Activated CD4-positive, alpha-beta memory T cell treated with anti-CD3 and anti-CD28 coated beads, Interleukin-2, amount 10 ng/mL, durations not matched to agents 7 days and 5 days (primary cell): Measurements from ENCODE around the gene DENND4C. TPM values are rescaled to one million over a fixed set of nuclear protein-coding genes. Genes with fewer than 3 reads are reported as not detected.
"Not testable (repeated sequence)": the region's sequence is repeated elsewhere in the genome, so short reads cannot be mapped to it uniquely, and the experiment has no call there.

Experiments used
- CTCF ChIA-PET: fragments of 350-600 bp; sonication (Branson Sonifier 250); formaldehyde crosslinking; loops from one replicate; lab custom pipeline; 2021; ENCODE audit warnings: antibody characterized with exemption, inconsistent platforms; lab: Charles Lee
- POLR2A ChIA-PET: fragments of 350-600 bp; sonication (Branson Sonifier 250); formaldehyde crosslinking; loops from one replicate; lab custom pipeline; 2021; ENCODE audit warnings: antibody characterized with exemption; lab: Charles Lee
- DNase-seq: peaks from one replicate; pipeline ENCODE4 v3.0.0-alpha.2; 2020
- H3K27ac Mint-ChIP-seq: one replicate; pipeline ENCODE4 v1.8.0; 2021; ENCODE audit warnings: mild to moderate bottlenecking, mixed read lengths
- H3K27me3 Mint-ChIP-seq: one replicate; pipeline ENCODE4 v1.8.0; 2021; ENCODE audit warnings: mixed read lengths
- H3K36me3 Mint-ChIP-seq: one replicate; pipeline ENCODE4 v1.8.0; 2021; ENCODE audit warnings: low read depth, mixed read lengths
- H3K4me1 Mint-ChIP-seq: one replicate; pipeline ENCODE4 v1.8.0; 2021; ENCODE audit warnings: mixed read lengths
- H3K4me3 Mint-ChIP-seq: one replicate; pipeline ENCODE4 v1.8.0; 2021; ENCODE audit warnings: mild to moderate bottlenecking, mixed read lengths
- H3K9me3 Mint-ChIP-seq: one replicate; pipeline ENCODE4 v1.8.0; 2021; ENCODE audit warnings: mixed read lengths
- total RNA-seq, 2 experiments: library from RNA; stranded (reverse); gene quantifications; one replicate each; pipeline ENCODE4 v1.2.3, GENCODE V29; 2021

The DENND4C gene
- total RNA-seq, 2 experiments from 2014 or later = 47.1 to 52.2 TPM

GRCh38 chr9:19231126-19231903 lies 822 bp downstream of the DENND4C start:
- Mint-ChIP-seq H3K27ac (no peak overlapping the region), H3K4me1 (peaks cover 16% of the 10 kb centered on the region)
- CTCF ChIA-PET = interaction anchor here (1.0 to 2.9 kb wide), 7 partner anchors 44 to 234 kb away, joined by 4 to 8 read pairs (median 5); partner anchors contain the start of gene RRAGA

GRCh38 chr9:19231904-19232822 lies 1.7 kb downstream of the DENND4C start:
- Mint-ChIP-seq H3K9me3 (no peaks in the 10 kb centered on the region), H3K27ac (no peak overlapping the region), H3K4me3 (no peak overlapping the region), H3K27me3 (no peaks in the 10 kb centered on the region), H3K36me3 (peaks cover 3% of the 10 kb centered on the region), H3K4me1 (peaks cover 19% of the 10 kb centered on the region)
- ChIA-PET POLR2A (interaction anchor here (0.7 to 5.0 kb wide), 14 partner anchors 13 to 184 kb away, joined by 3 to 72 read pairs (median 7); partner anchors contain the start of genes RPS6 and RRAGA), CTCF (interaction anchor here (1.0 to 2.9 kb wide), 13 partner anchors 10 to 233 kb away, joined by 3 to 11 read pairs (median 5); partner anchors contain the start of gene RRAGA)
- DNase-seq = no peak

More at GRCh38 chr9:19231126-19231903, 822 bp downstream of the DENND4C start:
- Mint-ChIP-seq H3K27me3 (no peaks in the 10 kb centered on the region), H3K4me3 (no peak overlapping the region), H3K36me3 (peaks cover 2% of the 10 kb centered on the region), H3K9me3 (no peaks in the 10 kb centered on the region)
- DNase-seq = no peak
- POLR2A ChIA-PET = interaction anchor here (0.7 to 5.0 kb wide), 15 partner anchors 17 to 183 kb away, joined by 3 to 72 read pairs (median 5); partner anchors contain the start of genes RPS6 and RRAGA

- POLR2A ChIA-PET = interaction anchor here (0.6 to 5.0 kb wide), 12 partner anchors 13 to 184 kb away, joined by 3 to 72 read pairs (median 5); partner anchors contain the start of genes RPS6 and RRAGA
- Mint-ChIP-seq H3K27me3 (no peaks in the 10 kb centered on the region), H3K27ac (no peak overlapping the region), H3K4me1 (peaks cover 21% of the 10 kb centered on the region), H3K9me3 (no peaks in the 10 kb centered on the region), H3K36me3 (peaks cover 3% of the 10 kb centered on the region), H3K4me3 (no peak overlapping the region)
- no peak for DNase-seq
- CTCF ChIA-PET = interaction anchor here (0.6 to 2.9 kb wide), 16 partner anchors 11 to 232 kb away, joined by 3 to 11 read pairs (median 4); partner anchors contain the start of gene RRAGA
These were observed 2.3 kb downstream of the DENND4C start for GRCh38 chr9:19232823-19233194.

GRCh38 chr9:19233344-19233743 lies 2.9 kb downstream of the DENND4C start:
- no peak for DNase-seq
- Mint-ChIP-seq H3K36me3 (peaks cover 3% of the 10 kb centered on the region), H3K9me3 (no peaks in the 10 kb centered on the region), H3K27ac (no peak overlapping the region), H3K27me3 (no peaks in the 10 kb centered on the region), H3K4me3 (no peak overlapping the region), H3K4me1 (peaks cover 21% of the 10 kb centered on the region)
- POLR2A ChIA-PET = interaction anchor here (0.6 to 5.0 kb wide), 10 partner anchors 12 to 185 kb away, joined by 3 to 72 read pairs (median 6); partner anchors contain the start of genes RPS6 and RRAGA
- CTCF ChIA-PET = interaction anchor here (0.6 to 2.9 kb wide), 15 partner anchors 11 to 232 kb away, joined by 3 to 11 read pairs (median 4); partner anchors contain the start of gene RRAGA

GRCh38 chr9:19239955-19240354 lies 9.5 kb downstream of the DENND4C start:
- POLR2A ChIA-PET = no interaction called here
- H3K4me1 Mint-ChIP-seq = peaks cover 14% of the 10 kb centered on the region

GRCh38 chr9:19241728-19242127 lies 11.2 kb downstream of the DENND4C start:
- no peaks in the 10 kb centered on the region for H3K9me3 Mint-ChIP-seq
- DNase-seq = no peak
- ChIA-PET CTCF (interaction anchor here (0.6 kb wide), 1 partner anchor 958 kb away, joined by 3 read pairs; no protein-coding TSS in a partner anchor), POLR2A (no interaction called here)
- H3K27ac Mint-ChIP-seq = no peak overlapping the region
- H3K4me1 Mint-ChIP-seq = peaks cover 11% of the 10 kb centered on the region
- H3K36me3 Mint-ChIP-seq = peaks cover 40% of the 10 kb centered on the region
- H3K4me3 Mint-ChIP-seq = no peak overlapping the region
- no peaks in the 10 kb centered on the region for H3K27me3 Mint-ChIP-seq

More at GRCh38 chr9:19239955-19240354, 9.5 kb downstream of the DENND4C start:
- Mint-ChIP-seq H3K4me3 (no peak overlapping the region), H3K9me3 (no peaks in the 10 kb centered on the region), H3K27ac (no peak overlapping the region), H3K36me3 (peaks cover 39% of the 10 kb centered on the region), H3K27me3 (no peaks in the 10 kb centered on the region)
- no peak for DNase-seq
- CTCF ChIA-PET = interaction anchor here (0.7 kb wide), 1 partner anchor 28 kb away, joined by 3 read pairs; no protein-coding TSS in a partner anchor

GRCh38 chr9:19243366-19244033 lies 13.0 kb downstream of the DENND4C start:
- no peak overlapping the region for H3K4me3 Mint-ChIP-seq
- no peak overlapping the region for H3K27ac Mint-ChIP-seq
- H3K27me3 Mint-ChIP-seq = no peaks in the 10 kb centered on the region
- H3K9me3 Mint-ChIP-seq = no peaks in the 10 kb centered on the region
- ChIA-PET POLR2A (no interaction called here), CTCF (no interaction called here)
- DNase-seq = no peak
- H3K4me1 Mint-ChIP-seq = peaks cover 11% of the 10 kb centered on the region
- peaks cover 45% of the 10 kb centered on the region for H3K36me3 Mint-ChIP-seq

- H3K27ac Mint-ChIP-seq = no peak overlapping the region
- no peak for DNase-seq
- peaks cover 36% of the 10 kb centered on the region for H3K36me3 Mint-ChIP-seq
- peaks cover 15% of the 10 kb centered on the region for H3K4me1 Mint-ChIP-seq
- ChIA-PET CTCF (interaction anchor here (0.9 kb wide), 1 partner anchor 91 kb away, joined by 3 read pairs; no protein-coding TSS in a partner anchor), POLR2A (interaction anchor here (0.9 kb wide), 1 partner anchor 22 kb away, joined by 3 read pairs; no protein-coding TSS in a partner anchor)
- H3K27me3 Mint-ChIP-seq = no peaks in the 10 kb centered on the region
- no peaks in the 10 kb centered on the region for H3K9me3 Mint-ChIP-seq
- H3K4me3 Mint-ChIP-seq = no peak overlapping the region
These were observed 16.4 kb downstream of the DENND4C start for GRCh38 chr9:19246891-19247290.

- ChIA-PET POLR2A (interaction anchor here (1.4 kb wide), 1 partner anchor 17 kb away, joined by 5 read pairs; the partner anchor contains the start of gene DENND4C), CTCF (interaction anchor here (0.9 kb wide), 1 partner anchor 91 kb away, joined by 3 read pairs; no protein-coding TSS in a partner anchor)
- no peaks in the 10 kb centered on the region for H3K9me3 Mint-ChIP-seq
These were observed 16.9 kb downstream of the DENND4C start for GRCh38 chr9:19247420-19247819.

GRCh38 chr9:19250346-19250745 lies 19.9 kb downstream of the DENND4C start:
- H3K4me3 Mint-ChIP-seq, H3K27ac Mint-ChIP-seq, H3K9me3 Mint-ChIP-seq, CTCF ChIA-PET, DNase-seq, H3K27me3 Mint-ChIP-seq, POLR2A ChIA-PET: not testable (repeated sequence)
- peaks cover 20% of the 10 kb centered on the region for H3K4me1 Mint-ChIP-seq
- peaks cover 20% of the 10 kb centered on the region for H3K36me3 Mint-ChIP-seq

More at GRCh38 chr9:19247420-19247819, 16.9 kb downstream of the DENND4C start:
- Mint-ChIP-seq H3K36me3 (peaks cover 33% of the 10 kb centered on the region), H3K27ac (no peak overlapping the region), H3K4me1 (peaks cover 18% of the 10 kb centered on the region), H3K4me3 (no peak overlapping the region), H3K27me3 (no peaks in the 10 kb centered on the region)
- no peak for DNase-seq

- H3K9me3 Mint-ChIP-seq, H3K27ac Mint-ChIP-seq, POLR2A ChIA-PET: not testable (repeated sequence)
These were observed 20.7 kb downstream of the DENND4C start for GRCh38 chr9:19251203-19251602.

More at GRCh38 chr9:19251203-19251602, 20.7 kb downstream of the DENND4C start:
- Mint-ChIP-seq H3K36me3 (peaks cover 18% of the 10 kb centered on the region), H3K4me1 (peaks cover 18% of the 10 kb centered on the region)
- H3K4me3 Mint-ChIP-seq, H3K27me3 Mint-ChIP-seq, CTCF ChIA-PET, DNase-seq: not testable (repeated sequence)
